ENCODE measurements around the gene HIPK2. TPM values are rescaled to one million over a fixed set of nuclear protein-coding genes. Genes with fewer than 3 reads are reported as not detected.

The HIPK2 gene
- total RNA-seq, 4 donors from 2014 or later, result 16.6 to 60.2 (median 35.1) TPM

GRCh38 chr7:139743267-139743966 is 34.4 kb downstream of the HIPK2 start:
- H3K36me3 ChIP-seq, result no peaks in the 10 kb centered on the region
- peaks cover 0 to 30% (median 0%) of the 10 kb centered on the region in 4 donors for H3K4me1 ChIP-seq
- H3K27ac ChIP-seq, result no peak overlapping the region
- H3K9me3 ChIP-seq, result no peaks in the 10 kb centered on the region
- no peak for TF ChIP-seq POLR2A (IDR thresholded peaks at IDR 0.05)
- no peak for TF ChIP-seq CTCF (IDR thresholded peaks at IDR 0.05)
- DNase-seq, result no peak
- no peak overlapping the region for H3K4me3 ChIP-seq
- H3K27me3 ChIP-seq, result no peaks in the 10 kb centered on the region

- peaks cover 0 to 42% (median 5%) of the 10 kb centered on the region in 4 donors for H3K4me1 ChIP-seq
- H3K9me3 ChIP-seq, result no peaks in the 10 kb centered on the region
- no peak for TF ChIP-seq CTCF (IDR thresholded peaks at IDR 0.05)
- TF ChIP-seq POLR2A (IDR thresholded peaks at IDR 0.05), result no peak
These were observed 35.9 kb downstream of the HIPK2 start for GRCh38 chr7:139741789-139742344.

GRCh38 chr7:139741239-139741638 is 36.6 kb downstream of the HIPK2 start:
- no peak for DNase-seq
- H3K27ac ChIP-seq, result peak overlapping the region in 2 of 4 donors; percentile 63 to 83
- H3K4me3 ChIP-seq, result no peak overlapping the region
- H3K4me1 ChIP-seq, result peaks cover 0 to 42% (median 5%) of the 10 kb centered on the region in 4 donors
- H3K27me3 ChIP-seq, result no peaks in the 10 kb centered on the region
- no peaks in the 10 kb centered on the region for H3K9me3 ChIP-seq
- TF ChIP-seq POLR2A (IDR thresholded peaks at IDR 0.05) (no peak), CTCF (IDR thresholded peaks at IDR 0.05) (no peak)
- H3K36me3 ChIP-seq, result no peaks in the 10 kb centered on the region

More at GRCh38 chr7:139741789-139742344, 35.9 kb downstream of the HIPK2 start:
- Histone ChIP-seq H3K27ac (peak overlapping the region in 1 of 4 donors; percentile 83), H3K4me3 (no peak overlapping the region), H3K27me3 (no peaks in the 10 kb centered on the region), H3K36me3 (no peaks in the 10 kb centered on the region)
- DNase-seq, result no peak

- Histone ChIP-seq H3K4me1 (peaks cover 0 to 38% (median 5%) of the 10 kb centered on the region in 4 donors), H3K4me3 (no peak overlapping the region), H3K27ac (peak overlapping the region in 2 of 4 donors; percentile 63 to 83), H3K27me3 (no peaks in the 10 kb centered on the region), H3K36me3 (no peaks in the 10 kb centered on the region), H3K9me3 (no peaks in the 10 kb centered on the region)
- TF ChIP-seq POLR2A (IDR thresholded peaks at IDR 0.05), result no peak
- no peak for TF ChIP-seq CTCF (IDR thresholded peaks at IDR 0.05)
- DNase-seq, result peak in 2 of 3 donors; percentile 58 to 63
These were observed 37.8 kb downstream of the HIPK2 start for GRCh38 chr7:139739863-139740597.

GRCh38 chr7:139738772-139739171 is 39.0 kb downstream of the HIPK2 start:
- Histone ChIP-seq H3K9me3 (no peaks in the 10 kb centered on the region), H3K4me1 (peaks cover 0 to 38% (median 5%) of the 10 kb centered on the region in 4 donors), H3K27me3 (no peaks in the 10 kb centered on the region), H3K4me3 (no peak overlapping the region), H3K36me3 (no peaks in the 10 kb centered on the region), H3K27ac (peak overlapping the region in 1 of 4 donors; percentile 58)
- DNase-seq, result no peak
- TF ChIP-seq CTCF (IDR thresholded peaks at IDR 0.05), result no peak
- TF ChIP-seq POLR2A (IDR thresholded peaks at IDR 0.05), result no peak
